Non-pigmented ciliary epithelial cell (primary cell): ENCODE measurements around the gene GRIFIN.
A peak's percentile ranks its signal among the peaks of the same experiment; 100 is the strongest.

Source experiments
- DNase-seq: peaks from one replicate; pipeline ENCODE4 v3.0.0-alpha.2; 2010; ENCODE audit warnings: low read depth

GRIFIN gene

GRCh38 chr7:2476298-2476697 lies at the start of gene GRIFIN:
GRIFIN (minus strand) TSS chr7:2476398; CDS start chr7:2476383, 15 bp downstream.
- no peak for DNase-seq

GRCh38 chr7:2524808-2525657 lies 48.8 kb upstream of the GRIFIN start:
- DNase-seq = no peak

GRCh38 chr7:2523941-2524807 lies 48.0 kb upstream of the GRIFIN start:
- no peak for DNase-seq

- DNase-seq = no peak
Measured at GRCh38 chr7:2523461-2523936, 47.3 kb upstream of the GRIFIN start.

GRCh38 chr7:2522780-2523433 lies 46.7 kb upstream of the GRIFIN start:
- DNase-seq = no peak

GRCh38 chr7:2521952-2522591 lies 45.9 kb upstream of the GRIFIN start:
- DNase-seq = no peak

GRCh38 chr7:2521341-2521745 lies 45.1 kb upstream of the GRIFIN start:
- no peak for DNase-seq

GRCh38 chr7:2520761-2521290 lies 44.6 kb upstream of the GRIFIN start:
- no peak for DNase-seq

- DNase-seq = no peak
Measured at GRCh38 chr7:2520131-2520760, 44.0 kb upstream of the GRIFIN start.

- no peak for DNase-seq
Measured at GRCh38 chr7:2519119-2519930, 43.1 kb upstream of the GRIFIN start, which contains the start of gene LFNG. LFNG (plus strand) TSS chr7:2519774; CDS start chr7:2519862, 88 bp downstream.

- no peak for DNase-seq
Measured at GRCh38 chr7:2518737-2519118, 42.5 kb upstream of the GRIFIN start.

- peak; percentile 37 for DNase-seq
Measured at GRCh38 chr7:2517678-2518507, 41.7 kb upstream of the GRIFIN start.

- peak; percentile 88 for DNase-seq
Measured at GRCh38 chr7:2517026-2517425, 40.8 kb upstream of the GRIFIN start.

- no peak for DNase-seq
Measured at GRCh38 chr7:2516194-2516555, 40.0 kb upstream of the GRIFIN start.

- DNase-seq = no peak
Measured at GRCh38 chr7:2515424-2516193, 39.4 kb upstream of the GRIFIN start.

GRCh38 chr7:2514473-2515423 lies 38.5 kb upstream of the GRIFIN start:
- no peak for DNase-seq

GRCh38 chr7:2513702-2514101 lies 37.5 kb upstream of the GRIFIN start:
- DNase-seq = no peak
